A673 (cell line): ENCODE measurements around the gene ST7. TPM values are rescaled to one million over a fixed set of nuclear protein-coding genes. Genes with fewer than 3 reads are reported as not detected.

Experiments
- BruUV-seq: library from RNA; stranded (reverse); fragments of 400-500 nt; replicated peaks from 2 replicates; lab custom pipeline; 2021; lab: Mats Ljungman, UMichigan
- CTCF ChIA-PET: fragments of 300-600 bp; sonication (Branson Sonifier 250); formaldehyde crosslinking; loops from one replicate; lab custom pipeline; 2022; ENCODE audit warnings: antibody characterized with exemption; lab: Charles Lee
- POLR2A ChIA-PET: fragments of 300-600 bp; sonication (Branson Sonifier 250); formaldehyde crosslinking; loops from one replicate; lab custom pipeline; 2022; ENCODE audit warnings: antibody characterized with exemption; ENCODE audit not compliant: low non-redundant PET; lab: Charles Lee
- DNase-seq: peaks from one replicate; pipeline ENCODE4 v3.0.0-alpha.2; 2015; ENCODE audit warnings: low spot score
- H3K27ac ChIP-seq: fragments of 200-600 bp; sonication (generic); 2 replicates; pipeline ENCODE4 v1.5.1; 2016; ENCODE audit warnings: mixed run types, low read depth, mild to moderate bottlenecking, mixed read lengths, antibody characterized with exemption, low read length; ENCODE audit not compliant: poor library complexity, severe bottlenecking
- H3K27me3 ChIP-seq: fragments of 200-600 bp; sonication (generic); replicated peaks from 2 replicates; pipeline ENCODE4 v1.6.1; 2017; ENCODE audit warnings: mixed run types, low read depth, mild to moderate bottlenecking, mixed read lengths, antibody characterized with exemption, low read length; ENCODE audit not compliant: insufficient read depth, poor library complexity
- H3K36me3 ChIP-seq: fragments of 200-600 bp; sonication (generic); 2 replicates; pipeline ENCODE4 v1.6.1; 2016; ENCODE audit warnings: mixed run types, mild to moderate bottlenecking, mixed read lengths, antibody characterized with exemption, low read length; ENCODE audit not compliant: insufficient read depth, poor library complexity, severe bottlenecking
- H3K4me1 ChIP-seq: fragments of 200-600 bp; sonication (generic); 2 replicates; pipeline ENCODE4 v1.6.1; 2017; ENCODE audit warnings: mixed run types, mild to moderate bottlenecking, mixed read lengths, antibody characterized with exemption, low read length; ENCODE audit not compliant: insufficient read depth, poor library complexity, severe bottlenecking
- H3K4me3 ChIP-seq: fragments of 200-600 bp; sonication (generic); 2 replicates; pipeline ENCODE4 v1.5.1; 2016; ENCODE audit warnings: low read depth, mixed run types, mild to moderate bottlenecking, mixed read lengths, low read length; ENCODE audit not compliant: poor library complexity, severe bottlenecking
- H3K9me3 ChIP-seq: fragments of 200-600 bp; sonication (generic); 2 replicates; pipeline ENCODE4 v1.6.1; 2016; ENCODE audit warnings: mixed run types, low read depth, mild to moderate bottlenecking, mixed read lengths, antibody characterized with exemption, low read length; ENCODE audit not compliant: poor library complexity, severe bottlenecking
- EZH2 ChIP-seq: fragments of 200-600 bp; sonication (generic); IDR thresholded peaks from 2 replicates; pipeline ENCODE4 v1.6.1; 2017; ENCODE audit warnings: borderline replicate concordance, low read depth, mild to moderate bottlenecking, mixed read lengths, antibody characterized with exemption, low read length; ENCODE audit not compliant: poor library complexity, severe bottlenecking
- intact Hi-C: fragments of 100-400 bp; cut with micrococcal nuclease; formaldehyde crosslinking; loops from one replicate; pipeline ENCODE4 v1.10.0; 2022; ENCODE audit not compliant: unreplicated experiment
- total RNA-seq: library from RNA; stranded (reverse); gene quantifications from 2 replicates; pipeline ENCODE4 v1.2.3, GENCODE V29; 2021
- TF ChIP-seq, protein P1 (sequence below): fragments of 300-800, 200-600 bp; sonication (generic); conservative IDR thresholded peaks from 2 replicates; pipeline ENCODE4 v1.5.1; 2017; ENCODE audit warnings: low read depth, mild to moderate bottlenecking, antibody characterized with exemption, low read length, moderate library complexity, mixed read lengths

The ST7 gene
- total RNA-seq, 1 experiment from 2014 or later = 24.3 TPM

DNA sequence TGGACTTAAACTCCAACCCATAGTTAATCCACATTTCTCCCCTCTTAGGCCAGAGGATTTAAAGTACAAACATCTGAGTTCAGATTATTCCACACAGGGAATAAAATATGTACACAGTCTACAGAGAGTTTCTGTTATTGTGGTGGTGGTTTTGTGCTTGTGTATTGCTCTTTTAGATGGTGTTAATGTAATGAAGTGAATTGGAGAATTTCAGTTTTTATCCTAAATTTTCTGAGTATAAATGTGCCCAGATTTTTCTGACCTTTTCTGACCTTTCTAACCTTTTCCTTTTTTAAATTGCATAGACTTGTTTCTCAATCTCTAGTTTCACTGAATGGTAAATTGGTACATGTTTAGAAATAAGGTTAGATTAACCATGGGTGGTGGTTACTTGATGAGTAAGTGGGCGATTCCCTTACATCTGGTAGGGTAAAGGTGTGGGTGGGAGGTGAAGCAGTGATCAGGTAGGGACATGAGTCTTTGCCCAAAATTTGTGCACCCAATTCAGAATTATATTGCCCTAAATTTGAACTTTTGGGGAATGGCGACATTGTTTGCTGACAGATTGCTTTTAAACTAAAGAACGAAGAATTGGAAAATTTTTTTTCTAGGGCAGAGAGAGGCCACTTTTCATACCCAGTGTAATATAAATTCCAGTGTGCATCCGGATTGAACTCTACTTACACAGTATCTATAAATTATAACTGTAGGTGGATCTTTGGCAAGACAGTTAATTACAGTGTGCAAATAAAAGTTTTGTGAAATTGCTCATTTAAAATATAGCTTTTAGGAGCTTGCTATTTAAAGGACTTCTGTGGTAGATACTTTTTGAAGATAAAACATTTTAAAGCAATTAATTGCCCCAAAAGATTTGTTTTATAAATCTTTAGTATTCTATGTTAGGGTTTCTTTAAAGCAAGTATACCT is 62.2 kb downstream of the ST7 start:
- Histone ChIP-seq H3K9me3 (no peaks in the 10 kb centered on the region), H3K4me1 (peaks cover 37% of the 10 kb centered on the region), H3K27ac (no peak overlapping the region), H3K27me3 (no peaks in the 10 kb centered on the region), H3K36me3 (no peaks in the 10 kb centered on the region), H3K4me3 (no peak overlapping the region)
- ChIA-PET POLR2A (no interaction called here), CTCF (no interaction called here)
- no peak for DNase-seq
- intact Hi-C loops = no loop called here
- no TSS peak for BruUV-seq
- no peak for TF ChIP-seq EZH2
- TF ChIP-seq, protein P1, sequence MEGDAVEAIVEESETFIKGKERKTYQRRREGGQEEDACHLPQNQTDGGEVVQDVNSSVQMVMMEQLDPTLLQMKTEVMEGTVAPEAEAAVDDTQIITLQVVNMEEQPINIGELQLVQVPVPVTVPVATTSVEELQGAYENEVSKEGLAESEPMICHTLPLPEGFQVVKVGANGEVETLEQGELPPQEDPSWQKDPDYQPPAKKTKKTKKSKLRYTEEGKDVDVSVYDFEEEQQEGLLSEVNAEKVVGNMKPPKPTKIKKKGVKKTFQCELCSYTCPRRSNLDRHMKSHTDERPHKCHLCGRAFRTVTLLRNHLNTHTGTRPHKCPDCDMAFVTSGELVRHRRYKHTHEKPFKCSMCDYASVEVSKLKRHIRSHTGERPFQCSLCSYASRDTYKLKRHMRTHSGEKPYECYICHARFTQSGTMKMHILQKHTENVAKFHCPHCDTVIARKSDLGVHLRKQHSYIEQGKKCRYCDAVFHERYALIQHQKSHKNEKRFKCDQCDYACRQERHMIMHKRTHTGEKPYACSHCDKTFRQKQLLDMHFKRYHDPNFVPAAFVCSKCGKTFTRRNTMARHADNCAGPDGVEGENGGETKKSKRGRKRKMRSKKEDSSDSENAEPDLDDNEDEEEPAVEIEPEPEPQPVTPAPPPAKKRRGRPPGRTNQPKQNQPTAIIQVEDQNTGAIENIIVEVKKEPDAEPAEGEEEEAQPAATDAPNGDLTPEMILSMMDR = no peak

DNA sequence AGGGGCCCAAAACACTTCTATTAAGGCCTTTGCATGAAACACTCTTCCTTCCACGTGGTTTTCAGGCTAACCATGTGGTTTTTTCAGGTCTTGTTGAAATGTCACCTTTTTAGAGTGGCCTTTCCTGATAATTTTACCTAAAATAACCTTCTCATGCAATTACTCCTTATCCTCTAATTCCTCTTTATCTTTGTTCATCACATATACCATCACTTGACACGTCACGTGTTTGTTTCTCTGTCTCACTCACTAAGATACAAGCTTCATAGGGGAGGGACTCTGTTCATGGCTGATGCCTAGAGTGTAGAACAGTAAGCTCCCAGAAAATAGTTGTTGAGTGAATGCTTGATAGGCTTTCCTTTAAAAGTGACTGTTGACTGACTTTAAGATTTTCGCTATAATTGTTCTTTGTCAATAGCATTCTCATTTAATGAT is 63.7 kb downstream of the ST7 start:
- Histone ChIP-seq H3K9me3 (no peaks in the 10 kb centered on the region), H3K27me3 (no peaks in the 10 kb centered on the region), H3K4me3 (no peak overlapping the region), H3K4me1 (peaks cover 38% of the 10 kb centered on the region), H3K27ac (no peak overlapping the region), H3K36me3 (no peaks in the 10 kb centered on the region)
- no peak for DNase-seq
- no TSS peak for BruUV-seq
- POLR2A ChIA-PET = no interaction called here
- intact Hi-C loops = no loop called here
- CTCF ChIA-PET = no interaction called here
- TF ChIP-seq, protein P1 = no peak
- TF ChIP-seq EZH2 = no peak

DNA sequence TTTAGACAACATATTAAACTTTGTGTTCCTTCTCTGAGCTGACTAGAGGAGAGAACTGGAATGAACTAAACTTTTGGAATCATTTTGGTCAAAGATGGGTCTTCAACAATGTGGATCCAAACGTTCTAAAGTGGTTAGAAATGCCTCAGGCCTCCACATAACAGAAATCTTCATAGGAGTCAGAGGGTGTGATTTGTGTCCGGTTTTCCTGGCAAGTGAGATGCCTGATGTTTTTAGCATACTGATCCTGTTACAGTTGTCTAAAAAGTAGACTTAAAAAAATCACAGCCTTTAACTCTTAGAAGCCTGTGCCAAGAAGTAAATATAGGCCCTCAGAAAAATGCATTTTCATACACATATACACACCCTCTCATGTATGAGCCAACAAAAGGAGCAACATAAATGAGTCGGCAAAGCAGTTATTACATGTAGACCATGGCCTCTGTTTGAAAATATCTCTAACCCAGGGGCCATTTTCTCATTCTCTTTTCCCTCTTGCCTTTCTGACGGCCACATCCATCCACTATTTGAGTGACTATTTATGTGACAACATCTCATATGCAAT is 64.5 kb downstream of the ST7 start:
- ChIA-PET POLR2A (no interaction called here), CTCF (no interaction called here)
- TF ChIP-seq, protein P1 = no peak
- TF ChIP-seq EZH2 = no peak
- no peaks in the 10 kb centered on the region for H3K36me3 ChIP-seq
- H3K4me3 ChIP-seq = no peak overlapping the region
- BruUV-seq = no TSS peak
- peaks cover 38% of the 10 kb centered on the region for H3K4me1 ChIP-seq
- DNase-seq = no peak
- intact Hi-C loops = no loop called here
- H3K27me3 ChIP-seq = no peaks in the 10 kb centered on the region
- H3K9me3 ChIP-seq = no peaks in the 10 kb centered on the region
- H3K27ac ChIP-seq = no peak overlapping the region
